Endometrial microvascular endothelial cells (primary cell): ENCODE measurements around the gene NR6A1. TPM values are rescaled to one million over a fixed set of nuclear protein-coding genes. Genes with fewer than 3 reads are reported as not detected.

ENCODE experiments used
- in situ Hi-C: cut with HindIII; loops from 2 replicates; pipeline ENCODE4 v1.10.0; 2017; ENCODE audit warnings: low sequenced_read_pairs, low pct_unique_long_range_greater_than_20kb; ENCODE audit errors: inconsistent ontology term
- total RNA-seq: library from RNA; depleted of rRNA; stranded (reverse); fragments of >200 nt; gene quantifications from one replicate; pipeline ENCODE4 v1.2.3, GENCODE V29; 2015; ENCODE audit errors: inconsistent ontology term

Gene NR6A1
- total RNA-seq, 1 donor from 2014 or later: 0.19 TPM

DNA sequence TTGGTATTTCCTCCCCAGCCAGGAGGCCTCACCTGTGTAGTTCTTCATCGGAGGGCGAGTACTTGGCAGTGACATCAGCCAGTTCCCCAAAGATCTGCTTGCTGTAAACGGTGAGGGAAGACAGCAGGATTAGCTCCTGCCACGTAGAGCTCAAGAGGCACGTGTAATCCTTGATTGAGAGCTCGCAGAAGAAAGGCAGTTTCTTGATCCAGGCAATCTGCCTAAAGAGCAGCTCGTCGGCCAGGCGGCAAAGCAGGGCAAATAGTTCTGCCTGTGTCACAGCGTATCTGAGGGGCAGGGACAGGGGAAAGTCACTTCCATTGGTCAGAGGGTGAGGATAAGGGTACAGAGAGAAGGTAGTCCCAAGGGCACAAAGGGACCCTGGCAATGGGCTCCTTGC, 235.3 kb downstream of the NR6A1 start:
- in situ Hi-C loops: no loop called here

DNA sequence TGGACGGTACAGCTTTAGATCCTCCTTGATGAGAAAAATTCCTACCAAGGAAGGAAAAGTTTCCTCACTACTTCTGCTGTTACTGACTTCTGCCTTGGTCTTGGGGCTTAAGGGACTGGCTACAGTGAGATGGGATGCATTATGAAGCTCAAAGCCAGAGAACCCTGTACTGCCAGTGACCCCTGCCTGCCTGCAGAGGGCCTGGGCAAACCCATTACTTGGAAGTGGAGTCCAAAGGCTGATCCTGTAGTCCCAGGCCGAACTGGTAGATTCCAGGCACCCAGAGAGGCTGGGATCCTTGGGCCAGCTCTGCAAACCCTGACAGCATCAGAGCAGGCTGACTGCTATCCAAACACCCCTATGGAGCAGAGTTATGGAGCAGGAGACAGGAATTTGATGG, 238.2 kb downstream of the NR6A1 start:
- in situ Hi-C loops: no loop called here

- in situ Hi-C loops: no loop called here
Observed at GRCh38 chr9:124531115-124531514, 240.0 kb downstream of the NR6A1 start.

DNA sequence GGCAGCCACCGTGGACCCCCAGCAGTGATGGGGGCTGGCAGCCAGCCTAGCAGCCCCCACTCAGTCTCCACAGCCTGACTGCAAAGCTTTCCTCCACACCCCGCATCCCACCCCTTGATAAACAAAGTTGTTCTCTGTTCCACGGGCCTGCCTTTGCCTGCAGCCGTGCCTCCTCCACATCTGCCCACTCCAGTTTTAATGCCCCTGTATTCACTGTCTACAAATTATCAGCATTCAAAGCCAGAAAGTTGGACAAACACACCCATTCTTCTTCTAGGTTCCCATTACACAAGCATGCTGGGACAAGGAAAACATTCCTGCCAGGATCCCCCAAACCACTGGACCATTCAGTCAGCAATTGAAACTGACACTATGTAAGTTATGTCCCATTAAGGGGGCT, 240.9 kb downstream of the NR6A1 start:
- in situ Hi-C loops: no loop called here

- in situ Hi-C loops: no loop called here
Observed at GRCh38 chr9:124527781-124528180, 243.3 kb downstream of the NR6A1 start.

DNA sequence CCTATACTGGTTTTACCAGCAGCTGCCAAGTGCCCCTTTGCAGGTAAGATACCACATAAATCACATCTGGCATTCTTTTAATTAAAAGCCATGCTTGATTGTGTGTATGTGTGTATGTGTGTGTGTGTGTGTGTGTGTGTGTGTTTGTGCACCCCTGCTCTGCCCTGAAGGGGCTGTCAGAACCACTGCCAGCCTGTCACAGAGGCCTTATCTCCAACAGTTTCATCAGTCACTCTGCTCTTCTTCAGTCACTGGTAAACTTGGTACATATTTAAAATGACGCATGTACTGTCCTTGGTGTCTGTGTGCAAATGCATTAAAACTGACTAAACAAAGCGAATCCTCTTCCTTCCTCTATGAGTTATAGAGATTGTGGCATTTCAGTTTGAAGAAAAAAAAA, 244.9 kb downstream of the NR6A1 start:
- in situ Hi-C loops: no loop called here

DNA sequence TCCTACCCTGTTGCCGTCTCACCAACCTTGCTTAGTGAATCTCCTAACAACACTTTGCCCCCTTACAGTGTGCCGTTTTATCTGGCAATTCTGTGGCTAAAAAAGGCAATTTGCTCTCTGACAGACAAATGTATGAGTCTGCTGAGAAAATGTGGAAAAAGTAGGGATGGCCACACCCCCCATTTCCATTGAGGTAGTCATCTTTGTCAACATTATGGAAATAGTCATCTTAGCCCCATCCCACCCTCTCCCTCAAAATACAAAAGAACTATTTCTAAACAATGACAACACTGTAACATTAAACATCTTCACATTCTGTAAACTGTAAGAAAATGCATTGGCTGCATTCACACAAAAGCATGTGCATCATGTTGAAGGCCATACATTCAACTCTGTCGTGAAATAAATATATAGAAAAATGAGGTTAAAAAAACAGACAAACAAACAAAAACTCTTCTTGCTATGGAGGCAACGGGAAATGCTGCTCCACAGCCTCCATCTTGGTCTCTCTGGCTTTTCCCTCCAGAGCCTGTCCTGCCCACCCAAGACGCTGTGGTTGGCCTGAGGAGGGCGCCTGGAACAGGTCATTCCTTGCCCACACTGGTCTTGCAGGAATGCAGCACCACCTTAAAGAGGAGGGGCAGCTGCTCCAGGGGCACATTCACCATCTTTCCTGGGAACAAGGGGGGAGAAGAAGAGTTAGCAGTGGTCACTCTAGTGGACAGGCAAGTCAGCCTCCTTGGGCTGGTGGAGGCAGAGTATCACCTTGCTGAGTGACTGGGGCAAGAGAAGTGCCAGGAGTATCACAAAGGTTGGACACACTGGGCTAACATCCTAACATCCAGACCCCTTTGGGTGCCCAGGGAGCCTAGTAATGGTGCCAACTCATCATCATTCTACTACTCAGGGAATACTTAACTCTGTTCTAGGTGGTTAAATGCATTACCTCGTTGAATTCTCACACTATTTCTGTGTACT, 248.7 kb downstream of the NR6A1 start:
- in situ Hi-C loops: no loop called here

- in situ Hi-C loops: no loop called here
Observed at GRCh38 chr9:124521142-124521541, 250.0 kb downstream of the NR6A1 start.

GRCh38 chr9:124520206-124520596, 250.9 kb downstream of the NR6A1 start:
- in situ Hi-C loops: no loop called here

DNA sequence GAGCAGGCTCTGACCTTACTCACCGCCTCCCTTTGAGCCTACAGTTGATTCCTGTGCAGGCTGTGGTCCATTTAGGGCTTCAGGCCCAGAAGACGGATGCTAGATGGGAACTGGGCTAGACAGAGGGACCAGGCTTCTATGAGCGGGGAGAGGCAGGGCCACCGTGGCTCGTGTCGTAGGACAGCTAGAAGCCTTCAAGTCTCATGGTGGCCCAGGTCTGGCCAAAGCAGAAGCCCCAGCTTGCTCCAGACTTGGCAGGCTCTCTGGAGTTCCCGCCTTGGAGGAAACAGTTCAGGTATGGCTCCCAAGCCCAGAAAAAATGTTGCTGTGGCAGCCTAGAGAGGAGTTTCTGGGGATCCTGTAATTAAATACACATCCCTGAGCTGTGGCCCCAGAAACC, 253.0 kb downstream of the NR6A1 start:
- in situ Hi-C loops: no loop called here

- in situ Hi-C loops: no loop called here
Observed at GRCh38 chr9:124517600-124517999, 253.5 kb downstream of the NR6A1 start.

DNA sequence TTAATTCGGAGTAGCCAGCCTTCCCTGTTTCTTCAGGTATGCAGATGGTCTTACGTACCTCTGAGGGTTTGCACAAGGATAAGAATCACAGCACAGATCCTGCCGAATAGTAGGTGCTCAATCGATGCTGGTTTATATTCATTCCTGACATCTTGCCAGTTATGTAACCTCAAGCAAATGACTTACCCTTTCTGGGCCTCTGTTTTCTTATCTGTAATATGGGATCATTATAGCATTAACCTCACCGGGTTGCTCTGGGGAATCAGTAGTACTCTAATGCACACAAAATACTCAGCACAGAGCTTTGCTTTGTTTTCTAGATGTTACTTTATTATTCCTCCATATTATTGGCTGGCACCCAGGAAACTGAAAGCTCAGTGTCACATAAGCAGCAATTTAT, 256.2 kb downstream of the NR6A1 start:
- in situ Hi-C loops: no loop called here

DNA sequence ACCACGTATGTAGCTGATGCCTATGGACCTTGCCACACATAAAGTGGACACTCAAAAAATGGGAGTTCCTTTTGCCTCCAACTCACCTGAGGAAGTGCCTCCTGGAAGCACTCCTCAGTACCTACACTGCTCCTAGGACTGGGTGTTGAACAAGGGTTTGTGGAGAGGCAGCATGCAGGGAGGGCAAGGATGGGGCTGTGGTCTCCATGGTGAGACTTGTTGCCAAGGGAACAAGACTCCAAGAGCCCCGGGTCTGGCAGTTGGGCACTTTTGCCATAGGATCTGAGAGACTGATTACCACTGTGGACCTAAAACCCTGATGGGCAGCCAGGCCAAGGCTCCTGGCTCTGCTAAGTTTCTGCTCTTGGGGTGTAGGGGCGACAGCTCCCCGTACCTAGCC, 257.0 kb downstream of the NR6A1 start:
- in situ Hi-C loops: no loop called here

GRCh38 chr9:124513376-124513994, 257.6 kb downstream of the NR6A1 start:
- in situ Hi-C loops: no loop called here

- in situ Hi-C loops: no loop called here
Observed at GRCh38 chr9:124512806-124513204, 258.3 kb downstream of the NR6A1 start.

- in situ Hi-C loops: no loop called here
Observed at GRCh38 chr9:124511891-124512805, 259.0 kb downstream of the NR6A1 start.

GRCh38 chr9:124511426-124511840, 259.7 kb downstream of the NR6A1 start:
- in situ Hi-C loops: no loop called here

- in situ Hi-C loops: no loop called here
Observed at GRCh38 chr9:124510650-124511425, 260.3 kb downstream of the NR6A1 start.
